ENCODE measurements around the gene ZNF287. TPM values are rescaled to one million over a fixed set of nuclear protein-coding genes. Genes with fewer than 3 reads are reported as not detected.

The ZNF287 gene
- total and polyA plus RNA-seq, 2 donors (not counting 1 experiment from before 2014, with no cell fraction given) = 6.6 to 6.7 TPM

DNA sequence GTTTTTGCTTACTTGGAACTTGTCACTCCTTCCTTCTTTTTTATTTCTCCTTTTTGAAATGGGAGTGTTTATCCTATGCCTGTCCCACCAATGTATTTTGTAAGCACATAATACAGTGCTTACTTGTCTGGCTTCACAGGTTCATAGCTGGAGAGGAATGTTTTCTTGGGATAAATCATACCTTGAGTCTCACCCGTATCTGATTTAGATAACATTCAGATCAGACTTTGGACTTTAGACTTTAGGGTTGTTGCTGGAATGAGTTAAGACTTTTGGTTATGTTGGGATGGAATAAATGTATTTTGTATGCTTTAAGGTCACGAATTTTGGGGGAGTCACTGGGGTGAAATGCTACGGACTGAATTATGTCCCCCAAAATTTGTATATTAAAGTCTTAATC, 64.0 kb downstream of the ZNF287 start:
- no peak overlapping the region for H3K9ac ChIP-seq (ENCODE audit: insufficient read depth, low read length)
- H2AFZ ChIP-seq (ENCODE audit: low read length) = no peak overlapping the region
- no peak for DNase-seq (ENCODE audit: low read depth in 2 of 2)
- no peaks in the 10 kb centered on the region for H3K36me3 ChIP-seq (ENCODE audit: control insufficient read depth, insufficient read depth, low read length)
- no peak overlapping the region for H3K27ac ChIP-seq (ENCODE audit: insufficient read depth, low read length)
- no peaks in the 10 kb centered on the region for H3K4me1 ChIP-seq (ENCODE audit: control insufficient read depth, extremely low read depth, insufficient read depth, low read length)
- no peaks in the 10 kb centered on the region for H3K79me2 ChIP-seq (ENCODE audit: control insufficient read depth, insufficient read depth, low read length)
- H3K27me3 ChIP-seq (ENCODE audit: control insufficient read depth, insufficient read depth, low read length) = no peaks in the 10 kb centered on the region
- no peaks in the 10 kb centered on the region for H4K20me1 ChIP-seq (ENCODE audit: control insufficient read depth, extremely low read depth, insufficient read depth, low read length)
- H3K9me3 ChIP-seq (ENCODE audit: control insufficient read depth, insufficient read depth, low read depth, low read length) = no peaks in the 10 kb centered on the region
- H3K4me2 ChIP-seq (ENCODE audit: extremely low read depth, insufficient read depth, low read length) = no peak overlapping the region
- no peak for TF ChIP-seq EZH2 (IDR thresholded peaks at IDR 0.05; ENCODE audit: low read length, missing control alignments)
- TF ChIP-seq, protein P1, sequence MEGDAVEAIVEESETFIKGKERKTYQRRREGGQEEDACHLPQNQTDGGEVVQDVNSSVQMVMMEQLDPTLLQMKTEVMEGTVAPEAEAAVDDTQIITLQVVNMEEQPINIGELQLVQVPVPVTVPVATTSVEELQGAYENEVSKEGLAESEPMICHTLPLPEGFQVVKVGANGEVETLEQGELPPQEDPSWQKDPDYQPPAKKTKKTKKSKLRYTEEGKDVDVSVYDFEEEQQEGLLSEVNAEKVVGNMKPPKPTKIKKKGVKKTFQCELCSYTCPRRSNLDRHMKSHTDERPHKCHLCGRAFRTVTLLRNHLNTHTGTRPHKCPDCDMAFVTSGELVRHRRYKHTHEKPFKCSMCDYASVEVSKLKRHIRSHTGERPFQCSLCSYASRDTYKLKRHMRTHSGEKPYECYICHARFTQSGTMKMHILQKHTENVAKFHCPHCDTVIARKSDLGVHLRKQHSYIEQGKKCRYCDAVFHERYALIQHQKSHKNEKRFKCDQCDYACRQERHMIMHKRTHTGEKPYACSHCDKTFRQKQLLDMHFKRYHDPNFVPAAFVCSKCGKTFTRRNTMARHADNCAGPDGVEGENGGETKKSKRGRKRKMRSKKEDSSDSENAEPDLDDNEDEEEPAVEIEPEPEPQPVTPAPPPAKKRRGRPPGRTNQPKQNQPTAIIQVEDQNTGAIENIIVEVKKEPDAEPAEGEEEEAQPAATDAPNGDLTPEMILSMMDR (conservative IDR thresholded peaks at IDR 0.05 in 1 of 2, IDR thresholded peaks at IDR 0.05 in 1 of 2; ENCODE audit: low read depth in 1 of 2, low read length in 2 of 2) = no peak
- no peak overlapping the region for H3K4me3 ChIP-seq (replicated peaks in 1 of 4; ENCODE audit: control extremely low read depth in 1 of 4, insufficient read depth in 1 of 4, low read depth in 3 of 4, low read length in 4 of 4)

Other genes starting within 250 kb of the ZNF287 start
- 9.2 and 9.8 TPM in 2 replicates for gene CENPV, start 215.7 kb downstream of the ZNF287 start, total RNA-seq
- gene CENPV, start 215.7 kb downstream of the ZNF287 start, polyA plus RNA-seq = 25.1 and 43.7 TPM in 2 replicates
- gene UBB, start 188.1 kb downstream of the ZNF287 start, total RNA-seq = 2,161 and 3,188 TPM in 2 replicates
- 1,190 and 2,089 TPM in 2 replicates for gene UBB, start 188.1 kb downstream of the ZNF287 start, polyA plus RNA-seq
- 56.2 and 74.5 TPM in 2 replicates for gene TRPV2, start 153.6 kb downstream of the ZNF287 start, total RNA-seq
- 62.6 and 68.6 TPM in 2 replicates for gene TRPV2, start 153.6 kb downstream of the ZNF287 start, polyA plus RNA-seq
- 2.1 and 3.1 TPM in 2 replicates for gene LRRC75A, start 77.0 kb downstream of the ZNF287 start, total RNA-seq
- gene LRRC75A, start 77.0 kb downstream of the ZNF287 start, polyA plus RNA-seq = 0.64 and 1.7 TPM in 2 replicates
- gene ZNF624, start 84.6 kb upstream of the ZNF287 start, total RNA-seq = 6.2 and 7.6 TPM in 2 replicates
- gene ZNF624, start 84.6 kb upstream of the ZNF287 start, polyA plus RNA-seq = 1.5 and 3.0 TPM in 2 replicates
- gene CCDC144A, start 121.0 kb upstream of the ZNF287 start, total RNA-seq = 11.7 and 12.3 TPM in 2 replicates
- 0.05 and 2.5 TPM in 2 replicates for gene CCDC144A, start 121.0 kb upstream of the ZNF287 start, polyA plus RNA-seq